Endothelial cell of umbilical vein (primary cell): ENCODE measurements around the gene RAP2A.

Experiments
- EZH2 ChIP-seq: IDR thresholded peaks from 2 replicates; pipeline ENCODE4 v1.6.1; 2012; ENCODE audit warnings: borderline replicate concordance, low read depth, mild to moderate bottlenecking, moderate library complexity, low read length, inconsistent platforms; ENCODE audit not compliant: severe bottlenecking
- FOS ChIP-seq: IDR thresholded peaks from 2 replicates; pipeline ENCODE4 v1.6.1; 2011; ENCODE audit warnings: mild to moderate bottlenecking, low read length, moderate library complexity, borderline replicate concordance; ENCODE audit not compliant: insufficient read depth
- GATA2 ChIP-seq: IDR thresholded peaks from 2 replicates; pipeline ENCODE4 v1.7.0; 2011; ENCODE audit warnings: low read depth, mild to moderate bottlenecking, moderate library complexity, mixed read lengths, low read length; ENCODE audit not compliant: insufficient read length, insufficient read depth
- POLR2A ChIP-seq: IDR thresholded peaks from 2 replicates; pipeline ENCODE4 v1.6.1; 2012; ENCODE audit warnings: low read depth, mild to moderate bottlenecking, control low read depth, low read length
- POLR2AphosphoS5 ChIP-seq: IDR thresholded peaks from 2 replicates; pipeline ENCODE4 v1.6.1; 2012; ENCODE audit warnings: low read depth, mild to moderate bottlenecking, control low read depth, low read length, moderate library complexity; ENCODE audit not compliant: insufficient read depth
- TF ChIP-seq, protein P1 (sequence below), 2 donors: IDR thresholded peaks; 1 replicate in 1 of 2; 2 replicates in 1 of 2; pipeline ENCODE4 v1.5.1; 2011; ENCODE audit warnings: low read length in 2 of 2, mild to moderate bottlenecking in 2 of 2, moderate library complexity in 2 of 2, control low read depth in 1 of 2, inconsistent platforms in 1 of 2, low read depth in 1 of 2; ENCODE audit not compliant: insufficient read depth in 1 of 2; ENCODE audit errors: extremely low read depth in 1 of 2
- TF ChIP-seq, protein P2 (sequence below): IDR thresholded peaks from 2 replicates; pipeline ENCODE4 v1.6.1; 2011; ENCODE audit not compliant: insufficient read depth, insufficient read length

DNA sequence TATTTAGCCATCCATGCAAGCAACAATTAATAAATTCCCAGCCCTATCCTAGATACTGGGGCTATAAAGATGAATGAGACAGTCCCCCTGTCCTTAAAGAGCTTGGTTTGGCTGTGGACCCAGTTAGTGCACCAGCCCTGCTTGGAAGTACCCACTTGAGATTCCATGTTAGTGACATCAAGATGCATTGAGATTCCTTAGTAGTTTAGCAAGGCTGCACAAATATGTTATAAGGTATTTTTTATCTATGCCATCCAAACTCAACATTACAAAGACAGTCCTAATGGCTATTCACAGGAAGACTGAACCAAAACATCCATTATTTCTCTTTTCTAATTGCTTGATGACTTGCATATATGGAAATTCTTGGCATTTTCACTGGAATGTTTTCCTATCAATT lies 48.8 kb upstream of the RAP2A start:
- TF ChIP-seq, protein P1, sequence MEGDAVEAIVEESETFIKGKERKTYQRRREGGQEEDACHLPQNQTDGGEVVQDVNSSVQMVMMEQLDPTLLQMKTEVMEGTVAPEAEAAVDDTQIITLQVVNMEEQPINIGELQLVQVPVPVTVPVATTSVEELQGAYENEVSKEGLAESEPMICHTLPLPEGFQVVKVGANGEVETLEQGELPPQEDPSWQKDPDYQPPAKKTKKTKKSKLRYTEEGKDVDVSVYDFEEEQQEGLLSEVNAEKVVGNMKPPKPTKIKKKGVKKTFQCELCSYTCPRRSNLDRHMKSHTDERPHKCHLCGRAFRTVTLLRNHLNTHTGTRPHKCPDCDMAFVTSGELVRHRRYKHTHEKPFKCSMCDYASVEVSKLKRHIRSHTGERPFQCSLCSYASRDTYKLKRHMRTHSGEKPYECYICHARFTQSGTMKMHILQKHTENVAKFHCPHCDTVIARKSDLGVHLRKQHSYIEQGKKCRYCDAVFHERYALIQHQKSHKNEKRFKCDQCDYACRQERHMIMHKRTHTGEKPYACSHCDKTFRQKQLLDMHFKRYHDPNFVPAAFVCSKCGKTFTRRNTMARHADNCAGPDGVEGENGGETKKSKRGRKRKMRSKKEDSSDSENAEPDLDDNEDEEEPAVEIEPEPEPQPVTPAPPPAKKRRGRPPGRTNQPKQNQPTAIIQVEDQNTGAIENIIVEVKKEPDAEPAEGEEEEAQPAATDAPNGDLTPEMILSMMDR (IDR thresholded peaks at IDR 0.05; ENCODE audit: extremely low read depth in 1 of 2, insufficient read depth in 1 of 2, low read depth in 1 of 2, low read length in 2 of 2): no peak
- TF ChIP-seq GATA2: no peak
- TF ChIP-seq POLR2A: no peak
- TF ChIP-seq, protein P2, sequence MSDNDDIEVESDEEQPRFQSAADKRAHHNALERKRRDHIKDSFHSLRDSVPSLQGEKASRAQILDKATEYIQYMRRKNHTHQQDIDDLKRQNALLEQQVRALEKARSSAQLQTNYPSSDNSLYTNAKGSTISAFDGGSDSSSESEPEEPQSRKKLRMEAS: no peak
- TF ChIP-seq POLR2AphosphoS5: no peak
- TF ChIP-seq EZH2: no peak
- no peak for TF ChIP-seq FOS
